ENCODE results near the gene CADM1.

DNA sequence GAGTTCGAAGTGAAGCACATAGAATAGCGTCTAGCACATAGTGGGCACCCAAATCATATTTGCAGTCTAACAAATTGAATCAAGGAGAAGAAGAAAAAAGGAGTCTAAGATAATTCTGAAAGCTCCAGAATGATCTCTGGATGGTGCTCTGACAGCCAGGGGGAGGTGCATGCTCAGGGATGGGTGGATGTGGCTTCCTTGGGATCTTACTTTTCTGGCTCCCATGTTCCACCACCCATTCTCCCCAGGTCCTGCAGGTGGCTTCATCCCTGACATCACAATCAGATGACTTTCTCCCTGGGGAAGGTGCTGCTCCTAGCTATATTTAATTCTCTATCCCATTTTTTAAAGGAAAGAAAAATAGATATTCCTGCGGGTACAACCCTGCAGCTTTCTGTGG, 381.9 kb downstream of the CADM1 start:
- no peak for TF ChIP-seq POLR2A (IDR thresholded peaks at IDR 0.05; ENCODE audit: low read depth)
- TF ChIP-seq, protein P1, sequence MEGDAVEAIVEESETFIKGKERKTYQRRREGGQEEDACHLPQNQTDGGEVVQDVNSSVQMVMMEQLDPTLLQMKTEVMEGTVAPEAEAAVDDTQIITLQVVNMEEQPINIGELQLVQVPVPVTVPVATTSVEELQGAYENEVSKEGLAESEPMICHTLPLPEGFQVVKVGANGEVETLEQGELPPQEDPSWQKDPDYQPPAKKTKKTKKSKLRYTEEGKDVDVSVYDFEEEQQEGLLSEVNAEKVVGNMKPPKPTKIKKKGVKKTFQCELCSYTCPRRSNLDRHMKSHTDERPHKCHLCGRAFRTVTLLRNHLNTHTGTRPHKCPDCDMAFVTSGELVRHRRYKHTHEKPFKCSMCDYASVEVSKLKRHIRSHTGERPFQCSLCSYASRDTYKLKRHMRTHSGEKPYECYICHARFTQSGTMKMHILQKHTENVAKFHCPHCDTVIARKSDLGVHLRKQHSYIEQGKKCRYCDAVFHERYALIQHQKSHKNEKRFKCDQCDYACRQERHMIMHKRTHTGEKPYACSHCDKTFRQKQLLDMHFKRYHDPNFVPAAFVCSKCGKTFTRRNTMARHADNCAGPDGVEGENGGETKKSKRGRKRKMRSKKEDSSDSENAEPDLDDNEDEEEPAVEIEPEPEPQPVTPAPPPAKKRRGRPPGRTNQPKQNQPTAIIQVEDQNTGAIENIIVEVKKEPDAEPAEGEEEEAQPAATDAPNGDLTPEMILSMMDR (IDR thresholded peaks at IDR 0.05), result no peak

Measured in esophagus muscularis mucosa (tissue), 3 donors.